ENCODE measurements around the gene GNAO1.

DNA sequence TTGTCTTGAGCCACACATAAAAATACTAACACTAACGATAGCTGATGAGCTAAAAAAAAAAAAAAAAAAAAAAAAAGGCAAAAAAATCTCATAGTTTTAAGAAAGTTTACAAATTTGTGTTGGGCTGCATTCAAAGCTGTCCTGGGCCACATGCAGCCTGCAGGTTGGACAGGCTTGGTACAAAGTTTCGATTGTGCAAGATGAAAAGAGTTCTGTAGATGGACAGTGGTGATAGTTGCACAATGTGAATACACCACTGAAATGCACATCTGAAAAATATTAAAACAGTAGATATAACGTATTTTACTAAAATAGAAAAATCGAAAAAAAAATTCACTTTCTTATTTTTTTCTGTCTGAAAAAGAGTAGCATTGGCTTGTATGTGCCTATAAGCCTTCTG is 191.2 kb downstream of the GNAO1 start:
- TF ChIP-seq CTCF (IDR thresholded peaks at IDR 0.05) (no peak), POLR2A (IDR thresholded peaks at IDR 0.05) (no peak)
